Mucosa of descending colon (tissue), 3 donors: Measurements from ENCODE around the gene TRPC6. TPM values are rescaled to one million over a fixed set of nuclear protein-coding genes. Genes with fewer than 3 reads are reported as not detected.
"Not testable (repeated sequence)": the region's sequence is repeated elsewhere in the genome, so short reads cannot be mapped to it uniquely, and the experiment has no call there.

ENCODE experiments used
- ATAC-seq: fragments of 200-7000 bp; cut with Tn5 transposase; one replicate; pipeline ENCODE4 v1.9.1; 2020; ENCODE audit warnings: mild to moderate bottlenecking, moderate library complexity
- DNase-seq, 3 donors: peaks; one replicate each; pipeline ENCODE4 v3.0.0-alpha.2; 2020
- H3K36me3 ChIP-seq: fragments of 200-600 bp; one replicate; pipeline ENCODE4 v1.8.0; 2021; ENCODE audit warnings: low read depth, mild to moderate bottlenecking
- H3K4me1 ChIP-seq: fragments of 200-600 bp; one replicate; pipeline ENCODE4 v1.8.0; 2021; ENCODE audit warnings: low read depth, mild to moderate bottlenecking
- H3K4me3 ChIP-seq: fragments of 200-600 bp; one replicate; pipeline ENCODE4 v1.8.0; 2021; ENCODE audit warnings: mild to moderate bottlenecking
- H3K9me3 ChIP-seq: fragments of 200-600 bp; one replicate; pipeline ENCODE4 v1.8.0; 2021; ENCODE audit warnings: mild to moderate bottlenecking
- intact Hi-C, 2 donors: fragments of 100-400 bp; cut with DNase I in 1 of 2; cut with micrococcal nuclease in 1 of 2; formaldehyde crosslinking; loops; one replicate each; pipeline versions ENCODE4 v1.11.0 to v1.11.1; 2022; cut with DNase I, micrococcal nuclease
- total RNA-seq, 3 donors: library from RNA; stranded (reverse); fragmentation: NEBNext Ultra II Directional in 2 of 3; extraction: Animal tissue kit (Norgen Biotek cat#: 25700) in 2 of 3; gene quantifications; one replicate each; pipeline versions ENCODE4 v1.2.1 to v1.2.4, GENCODE V29; 2021 to 2023
- TF ChIP-seq, protein P1 (sequence below): fragments of 200-600 bp; IDR thresholded peaks from one replicate; pipeline ENCODE4 v1.8.0; 2022; ENCODE audit warnings: antibody characterized with exemption, mild to moderate bottlenecking
- donor health status: DM: no; HTN: no; CAD: no; lungs with moderate emphysema.
- donor health status: DM: no; HTN: no; CAD: no.
- donor health status: DM: no; HTN: yes; CAD: no.

The TRPC6 gene
- total RNA-seq, 3 donors from 2014 or later = 1.3 to 4.7 (median 1.4) TPM

DNA sequence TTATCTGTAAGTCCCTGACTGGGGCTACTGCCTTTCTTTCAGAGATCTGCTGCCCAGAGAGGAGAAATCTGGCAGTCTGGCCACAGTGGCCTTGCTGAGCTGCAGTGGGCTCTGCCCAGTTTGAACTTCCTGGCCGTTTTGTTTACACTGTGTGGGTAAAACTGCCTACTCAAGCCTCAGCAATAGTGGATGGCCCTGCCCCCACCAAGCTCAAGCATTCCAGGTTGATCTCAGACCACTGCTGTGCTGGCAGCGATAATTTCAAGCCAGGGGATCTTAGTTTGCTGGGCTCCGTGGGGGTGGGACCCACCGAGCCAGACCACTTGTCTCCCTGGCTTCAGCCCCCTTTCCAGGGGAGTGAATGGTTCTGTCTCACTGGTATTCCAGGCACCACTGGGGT is 117.5 kb downstream of the TRPC6 start:
- Histone ChIP-seq H3K4me3 (no peak overlapping the region), H3K4me1 (no peaks in the 10 kb centered on the region), H3K36me3 (no peaks in the 10 kb centered on the region), H3K9me3 (no peaks in the 10 kb centered on the region)
- intact Hi-C loops = no loop called here
- ATAC-seq (no peak), DNase-seq (no peak)
- TF ChIP-seq, protein P1, sequence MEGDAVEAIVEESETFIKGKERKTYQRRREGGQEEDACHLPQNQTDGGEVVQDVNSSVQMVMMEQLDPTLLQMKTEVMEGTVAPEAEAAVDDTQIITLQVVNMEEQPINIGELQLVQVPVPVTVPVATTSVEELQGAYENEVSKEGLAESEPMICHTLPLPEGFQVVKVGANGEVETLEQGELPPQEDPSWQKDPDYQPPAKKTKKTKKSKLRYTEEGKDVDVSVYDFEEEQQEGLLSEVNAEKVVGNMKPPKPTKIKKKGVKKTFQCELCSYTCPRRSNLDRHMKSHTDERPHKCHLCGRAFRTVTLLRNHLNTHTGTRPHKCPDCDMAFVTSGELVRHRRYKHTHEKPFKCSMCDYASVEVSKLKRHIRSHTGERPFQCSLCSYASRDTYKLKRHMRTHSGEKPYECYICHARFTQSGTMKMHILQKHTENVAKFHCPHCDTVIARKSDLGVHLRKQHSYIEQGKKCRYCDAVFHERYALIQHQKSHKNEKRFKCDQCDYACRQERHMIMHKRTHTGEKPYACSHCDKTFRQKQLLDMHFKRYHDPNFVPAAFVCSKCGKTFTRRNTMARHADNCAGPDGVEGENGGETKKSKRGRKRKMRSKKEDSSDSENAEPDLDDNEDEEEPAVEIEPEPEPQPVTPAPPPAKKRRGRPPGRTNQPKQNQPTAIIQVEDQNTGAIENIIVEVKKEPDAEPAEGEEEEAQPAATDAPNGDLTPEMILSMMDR = no peak

DNA sequence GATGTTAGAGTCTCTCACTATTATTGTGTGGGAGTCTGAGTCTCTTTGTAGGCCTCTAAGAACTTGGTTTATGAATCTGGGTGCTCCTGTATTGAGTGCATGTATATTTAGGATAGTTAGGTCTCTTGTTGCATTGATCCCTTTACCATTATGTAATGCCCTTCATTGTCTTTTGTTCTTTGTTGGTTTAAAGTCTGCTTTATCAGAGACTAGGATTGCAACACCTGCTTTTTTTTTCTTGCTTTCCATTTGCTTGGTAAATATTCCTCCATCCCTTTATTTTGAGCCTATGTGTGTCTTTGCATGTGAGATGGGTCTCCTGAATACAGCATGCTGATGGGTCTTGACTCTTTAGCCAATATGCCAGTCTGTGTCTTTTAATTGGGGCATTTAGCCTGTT is 119.4 kb downstream of the TRPC6 start:
- ATAC-seq, DNase-seq, H3K4me1 ChIP-seq, intact Hi-C loops, H3K36me3 ChIP-seq, H3K9me3 ChIP-seq, H3K4me3 ChIP-seq: not testable (repeated sequence)

- ATAC-seq = no peak
- H3K9me3 ChIP-seq = no peaks in the 10 kb centered on the region
- H3K36me3 ChIP-seq = no peaks in the 10 kb centered on the region
- H3K4me1 ChIP-seq = no peaks in the 10 kb centered on the region
- no peak for DNase-seq
- intact Hi-C loops = loop anchor here in 1 of 2 donors (10.0 kb wide), 1 partner anchor 386 kb away; no protein-coding TSS in a partner anchor
- no peak overlapping the region for H3K4me3 ChIP-seq
- TF ChIP-seq, protein P1 = no peak
These were observed 124.8 kb downstream of the TRPC6 start for GRCh38 chr11:101459020-101459419.

- no peak for ATAC-seq
- TF ChIP-seq, protein P1 = no peak
- intact Hi-C loops = loop anchor here in 1 of 2 donors (10.0 kb wide), 1 partner anchor 387 kb away; no protein-coding TSS in a partner anchor
- no peaks in the 10 kb centered on the region for H3K4me1 ChIP-seq
- DNase-seq = no peak
- H3K9me3 ChIP-seq = no peaks in the 10 kb centered on the region
- H3K4me3 ChIP-seq = no peak overlapping the region
- H3K36me3 ChIP-seq = no peaks in the 10 kb centered on the region
These were observed 125.6 kb downstream of the TRPC6 start for GRCh38 chr11:101458161-101458560.

DNA sequence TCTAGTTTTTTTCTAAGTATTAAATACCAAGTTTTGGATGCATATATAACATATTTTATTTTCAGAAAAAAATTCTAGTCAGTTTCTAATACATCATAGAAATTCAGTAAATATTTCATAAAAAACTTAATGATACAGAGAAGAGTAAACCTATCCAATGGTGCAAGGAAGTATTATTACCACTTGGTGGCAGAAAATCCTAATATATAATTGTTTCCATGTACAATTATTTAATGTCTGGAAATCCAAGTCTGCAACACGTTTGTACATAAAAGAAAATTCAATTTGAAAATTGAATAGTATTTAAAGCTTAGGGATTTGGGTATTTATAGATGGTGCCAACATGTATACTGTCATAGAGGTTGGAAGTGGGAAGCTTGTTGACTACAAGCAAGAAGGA is 127.0 kb downstream of the TRPC6 start:
- no peak for ATAC-seq
- no peaks in the 10 kb centered on the region for H3K4me1 ChIP-seq
- H3K36me3 ChIP-seq = no peaks in the 10 kb centered on the region
- TF ChIP-seq, protein P1 = no peak
- no peak for DNase-seq
- H3K4me3 ChIP-seq = no peak overlapping the region
- H3K9me3 ChIP-seq = no peaks in the 10 kb centered on the region
- intact Hi-C loops = loop anchor here in 1 of 2 donors (10.0 kb wide), 1 partner anchor 388 kb away; no protein-coding TSS in a partner anchor

DNA sequence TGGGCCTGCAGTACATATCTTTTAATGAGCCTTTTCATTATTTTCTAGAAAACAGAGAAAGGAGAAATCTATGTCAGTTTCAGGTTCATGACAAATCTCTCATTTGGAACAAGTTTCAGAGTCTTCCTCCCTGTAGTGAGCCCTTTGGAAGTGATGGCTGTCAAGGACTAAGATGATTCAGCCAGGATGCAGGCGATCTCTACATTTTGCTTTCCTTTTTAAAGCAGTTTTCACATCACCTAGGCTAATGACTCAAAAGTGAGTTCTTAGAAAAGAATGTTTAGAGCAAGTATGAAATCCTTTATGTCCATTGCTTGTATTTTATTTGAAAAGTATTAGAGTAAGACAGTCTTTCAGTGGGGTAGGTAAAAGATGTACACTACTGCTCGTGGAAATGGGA is 130.1 kb downstream of the TRPC6 start:
- Histone ChIP-seq H3K4me1 (no peaks in the 10 kb centered on the region), H3K4me3 (no peak overlapping the region), H3K36me3 (no peaks in the 10 kb centered on the region), H3K9me3 (no peaks in the 10 kb centered on the region)
- intact Hi-C loops = loop anchor here in 1 of 2 donors (10.0 kb wide), 1 partner anchor 391 kb away; no protein-coding TSS in a partner anchor
- ATAC-seq (no peak), DNase-seq (no peak)
- TF ChIP-seq, protein P1 = no peak
